Peyer's patch (tissue), 4 donors: ENCODE measurements around the gene NAP1L3. TPM values are rescaled to one million over a fixed set of nuclear protein-coding genes. Genes with fewer than 3 reads are reported as not detected.

Experiments
- DNase-seq, 3 donors: peaks; one replicate each; pipeline ENCODE4 v3.0.0-alpha.2; 2017 to 2019
- H3K27ac ChIP-seq, 4 donors: fragments of 200-600 bp; sonication (generic); one replicate each; pipeline ENCODE4 v1.5.1; 2016 to 2019
- H3K27me3 ChIP-seq, 2 donors: fragments of 200-600 bp; sonication (generic); one replicate each; pipeline ENCODE4 v1.5.1; 2019
- H3K36me3 ChIP-seq, 3 donors: fragments of 200-600 bp; sonication (generic); one replicate each; pipeline ENCODE4 v1.5.1; 2016 to 2019
- H3K4me1 ChIP-seq, 4 donors: fragments of 200-600 bp; sonication (generic); one replicate each; pipeline ENCODE4 v1.5.1; 2016 to 2019
- H3K4me3 ChIP-seq, 4 donors: fragments of 200-600 bp; sonication (generic); 1 replicate in 3 of 4; 2 replicates in 1 of 4; pipeline ENCODE4 v1.5.1; 2016 to 2019; ENCODE audit warnings: mild to moderate bottlenecking in 1 of 4
- H3K9me3 ChIP-seq, 4 donors: fragments of 200-600 bp; sonication (generic); one replicate each; pipeline ENCODE4 v1.5.1; 2016 to 2019; ENCODE audit warnings: mild to moderate bottlenecking in 1 of 4
- CTCF ChIP-seq, 6 experiments: fragments of 450-650 bp in 4 of 6; fragments of 200-600 bp in 2 of 6; sonication (generic) in 1 of 6; IDR thresholded peaks; one replicate each; pipeline ENCODE4 v1.5.1; 2017 to 2019; ENCODE audit warnings: antibody characterized with exemption in 6 of 6, mild to moderate bottlenecking in 3 of 6, moderate library complexity in 1 of 6
- POLR2A ChIP-seq, 2 donors: fragments of 450-650 bp; IDR thresholded peaks; one replicate each; pipeline ENCODE4 v1.5.1; 2017; ENCODE audit warnings: antibody characterized with exemption in 2 of 2, mild to moderate bottlenecking in 2 of 2, moderate library complexity in 2 of 2
- total RNA-seq, 4 donors: library from RNA; depleted of rRNA; stranded (reverse); fragments of >200 nt; gene quantifications; one replicate each; pipeline ENCODE4 v1.1.0, GENCODE V29; 2016

NAP1L3 gene
- total RNA-seq, 4 donors from 2014 or later = 0.35 to 0.83 (median 0.57) TPM; not detected in 1

DNA sequence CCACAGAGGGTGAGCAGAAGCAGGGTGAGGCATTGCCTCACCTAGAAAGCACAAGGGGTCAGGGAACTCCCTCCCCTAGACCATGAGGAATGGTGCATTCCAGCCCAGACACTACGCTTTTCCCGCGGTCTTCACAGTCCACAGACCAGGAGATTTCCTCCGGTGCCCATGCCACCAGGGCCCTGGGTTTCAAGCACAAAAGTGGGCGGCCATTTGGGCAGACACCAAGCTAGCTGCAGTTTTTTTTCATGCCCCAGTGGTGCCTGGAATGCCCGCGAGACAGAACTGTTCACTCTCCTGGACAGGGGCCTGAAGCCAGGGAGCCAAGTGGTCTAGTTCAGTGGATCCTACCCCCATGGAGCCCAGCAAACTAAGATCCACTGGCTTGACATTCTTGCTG is 12.8 kb downstream of the NAP1L3 start:
- no peaks in the 10 kb centered on the region for H3K4me1 ChIP-seq
- no peak for DNase-seq
- H3K27ac ChIP-seq = no peak overlapping the region

DNA sequence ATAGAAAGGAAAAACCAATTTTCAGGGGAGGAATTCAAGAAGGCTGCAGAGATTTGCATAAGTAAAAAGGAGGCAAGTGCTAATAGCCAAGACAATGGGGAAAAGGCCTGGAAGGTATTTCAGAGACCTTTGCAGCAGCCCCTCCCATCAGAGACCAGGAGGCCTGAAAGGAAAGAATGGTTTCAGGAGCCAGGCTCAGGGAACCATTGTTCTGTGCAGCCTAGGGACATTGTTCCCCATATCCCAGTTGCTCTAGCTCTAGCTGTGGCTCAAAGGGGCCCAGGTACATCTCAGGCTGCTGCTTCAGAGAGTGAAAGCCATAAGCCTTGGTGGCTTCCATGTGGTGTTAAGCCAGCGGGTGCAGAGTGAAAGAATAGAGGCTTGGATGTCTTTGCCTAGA is 24.0 kb downstream of the NAP1L3 start:
- Histone ChIP-seq H3K27ac (no peak overlapping the region), H3K4me3 (no peak overlapping the region), H3K27me3 (no peaks in the 10 kb centered on the region), H3K9me3 (no peaks in the 10 kb centered on the region), H3K4me1 (no peaks in the 10 kb centered on the region), H3K36me3 (no peaks in the 10 kb centered on the region)
- no peak for TF ChIP-seq POLR2A (IDR thresholded peaks at IDR 0.05)
- no peak for TF ChIP-seq CTCF (IDR thresholded peaks at IDR 0.05)
- DNase-seq = no peak

More for the DNA sequence above, 12.8 kb downstream of the NAP1L3 start:
- no peaks in the 10 kb centered on the region for H3K36me3 ChIP-seq
- H3K27me3 ChIP-seq = no peaks in the 10 kb centered on the region
- H3K9me3 ChIP-seq = no peaks in the 10 kb centered on the region
- H3K4me3 ChIP-seq = no peak overlapping the region
- no peak for TF ChIP-seq POLR2A (IDR thresholded peaks at IDR 0.05)
- no peak for TF ChIP-seq CTCF (IDR thresholded peaks at IDR 0.05)

GRCh38 chrX:93637591-93637990 is 35.8 kb downstream of the NAP1L3 start:
- no peak for DNase-seq
- H3K36me3 ChIP-seq = no peaks in the 10 kb centered on the region
- TF ChIP-seq CTCF (IDR thresholded peaks at IDR 0.05) (no peak), POLR2A (IDR thresholded peaks at IDR 0.05) (no peak)
- H3K4me3 ChIP-seq = no peak overlapping the region
- H3K4me1 ChIP-seq = no peaks in the 10 kb centered on the region
- H3K9me3 ChIP-seq = no peaks in the 10 kb centered on the region
- no peak overlapping the region for H3K27ac ChIP-seq
- H3K27me3 ChIP-seq = no peaks in the 10 kb centered on the region

Other genes starting within 250 kb of the NAP1L3 start
- not detected for gene FAM133A, start 628 bp upstream of the NAP1L3 start, total RNA-seq